ENCODE data around the gene ZDHHC5.

DNA sequence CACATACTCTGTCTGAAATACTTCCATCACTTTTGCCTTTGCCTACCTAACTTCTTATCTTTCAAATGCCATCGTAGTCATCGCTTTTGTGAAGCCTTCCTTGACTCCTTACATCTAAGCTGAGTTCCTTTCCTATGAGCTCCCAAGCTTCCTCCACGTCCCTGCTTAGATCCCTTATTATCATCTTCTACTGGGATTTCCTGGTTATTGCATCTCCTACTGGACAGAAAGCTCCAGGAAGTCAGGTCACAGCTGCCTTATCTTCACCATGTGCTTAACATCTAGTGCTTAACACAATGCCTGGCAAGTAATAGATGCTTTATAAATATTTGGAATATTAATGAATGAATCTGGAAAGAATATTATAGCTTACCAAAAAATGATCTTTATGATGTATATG is 24.1 kb upstream of the ZDHHC5 start:
- TF ChIP-seq CTCF (IDR thresholded peaks at IDR 0.05; ENCODE audit: low read length) (no peak), EZH2 (optimal IDR thresholded peaks at IDR 0.05; ENCODE audit: low read depth, low read length) (no peak)

Data from MM.1S (cell line).